ENCODE data around the gene NPNT.

The NPNT gene

GRCh38 chr4:105912633-105913032 is 17.4 kb downstream of the NPNT start:
- in situ Hi-C loops (cut with MboI; ENCODE audit: low sequenced_read_pairs): no loop called here

- in situ Hi-C loops (cut with MboI; ENCODE audit: low sequenced_read_pairs): no loop called here
These were observed 22.0 kb downstream of the NPNT start for GRCh38 chr4:105917171-105917685.

GRCh38 chr4:105921301-105921700 is 26.0 kb downstream of the NPNT start:
- in situ Hi-C loops (cut with MboI; ENCODE audit: low sequenced_read_pairs): no loop called here

DNA sequence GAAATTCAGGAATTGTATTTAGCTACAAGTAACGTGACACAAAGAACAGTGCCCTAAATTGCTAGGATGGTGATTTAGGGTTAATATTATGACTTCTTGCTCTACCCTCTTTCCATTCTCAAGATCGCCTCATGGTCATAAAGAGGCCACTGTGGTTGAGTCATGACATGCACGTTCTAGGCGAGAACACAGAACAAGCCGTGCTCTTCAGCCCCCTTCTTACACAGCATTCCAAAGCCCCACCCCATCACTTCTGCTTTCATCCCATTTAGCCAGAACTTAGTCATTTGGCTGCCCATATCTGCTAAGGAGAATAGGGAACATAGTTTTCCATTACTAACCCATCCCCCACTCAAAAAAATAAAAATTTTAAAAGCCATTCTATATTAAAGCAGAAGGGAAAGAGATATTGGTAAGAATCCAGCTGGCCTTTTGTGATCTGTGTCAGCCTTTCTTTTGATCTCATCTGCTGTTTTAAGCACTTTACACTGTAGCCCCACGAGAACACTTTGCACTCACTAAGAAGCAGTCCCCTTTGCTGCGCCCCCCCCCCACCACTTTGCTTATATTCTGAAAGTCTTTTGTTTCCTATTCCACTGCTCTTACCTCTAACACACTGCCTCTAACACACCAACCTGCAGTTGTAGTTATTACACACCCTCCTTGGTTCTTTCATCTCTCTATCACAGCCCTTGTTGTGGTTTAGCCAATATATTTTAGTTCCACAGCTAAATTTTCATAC is 28.4 kb downstream of the NPNT start:
- in situ Hi-C loops (cut with MboI; ENCODE audit: low sequenced_read_pairs): no loop called here

DNA sequence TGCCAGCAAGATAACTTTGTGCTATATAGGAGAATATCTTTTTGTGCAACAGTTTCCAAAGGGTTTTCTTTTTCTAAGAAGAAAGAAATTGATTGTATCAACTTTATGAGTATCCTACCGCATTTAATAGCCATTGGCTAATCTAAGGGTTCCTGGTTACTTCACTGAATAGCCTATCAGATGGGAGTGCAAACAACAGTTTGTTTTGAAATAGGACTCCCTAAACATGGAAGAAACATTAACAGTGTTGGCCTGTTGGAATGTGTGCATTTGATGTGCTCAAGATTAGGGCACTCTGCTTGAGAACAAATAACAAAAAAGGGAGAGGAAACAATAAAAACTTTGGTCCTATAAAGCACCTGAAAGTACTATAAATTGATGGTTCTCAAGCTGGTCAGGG is 29.1 kb downstream of the NPNT start:
- in situ Hi-C loops (cut with MboI; ENCODE audit: low sequenced_read_pairs): no loop called here

GRCh38 chr4:105930698-105931097 is 35.4 kb downstream of the NPNT start:
- in situ Hi-C loops (cut with MboI; ENCODE audit: low sequenced_read_pairs): no loop called here

DNA sequence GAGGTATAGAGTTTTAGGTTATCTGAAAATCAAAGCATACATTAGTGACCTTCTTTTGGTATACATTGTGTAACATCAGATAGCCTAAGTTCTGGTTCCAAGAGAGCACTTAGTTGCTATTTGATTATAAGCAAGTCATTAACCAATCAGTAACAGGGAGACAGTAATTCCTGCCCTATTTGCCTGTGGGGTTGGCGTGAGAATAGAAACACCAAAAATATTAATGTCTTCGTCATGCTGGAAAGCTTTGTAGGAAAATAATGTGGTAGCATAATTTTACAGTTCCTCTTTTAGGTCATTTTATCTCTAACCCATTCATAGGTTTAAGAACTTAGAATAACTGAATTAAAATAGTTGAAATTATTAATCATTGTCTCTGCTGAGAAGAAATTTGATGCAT is 37.8 kb downstream of the NPNT start:
- in situ Hi-C loops (cut with MboI; ENCODE audit: low sequenced_read_pairs): no loop called here

GRCh38 chr4:105934386-105934785 is 39.1 kb downstream of the NPNT start:
- in situ Hi-C loops (cut with MboI; ENCODE audit: low sequenced_read_pairs): no loop called here

GRCh38 chr4:105936901-105937300 is 41.6 kb downstream of the NPNT start:
- in situ Hi-C loops (cut with MboI; ENCODE audit: low sequenced_read_pairs): no loop called here

GRCh38 chr4:105937759-105938158 is 42.5 kb downstream of the NPNT start:
- in situ Hi-C loops (cut with MboI; ENCODE audit: low sequenced_read_pairs): no loop called here

DNA sequence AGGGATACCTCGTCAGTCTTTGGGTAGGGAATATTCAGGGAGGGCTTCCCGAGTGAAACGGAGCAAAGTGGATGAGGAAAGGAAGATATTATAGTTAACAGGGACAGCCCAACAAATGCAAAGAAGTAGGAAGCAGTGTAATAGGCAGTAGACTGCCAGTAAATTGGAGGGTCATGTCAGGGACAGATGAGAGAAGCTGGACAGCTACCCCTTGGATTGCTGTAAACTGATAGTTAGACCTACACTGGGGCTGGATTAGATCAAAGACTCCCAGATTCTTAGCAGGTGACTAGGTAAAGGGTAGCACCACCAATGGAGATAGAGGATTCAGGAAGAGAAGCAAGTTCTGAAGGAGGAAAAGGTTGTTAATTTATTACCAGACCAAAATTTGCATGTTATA is 48.0 kb downstream of the NPNT start:
- in situ Hi-C loops (cut with MboI; ENCODE audit: low sequenced_read_pairs): no loop called here

DNA sequence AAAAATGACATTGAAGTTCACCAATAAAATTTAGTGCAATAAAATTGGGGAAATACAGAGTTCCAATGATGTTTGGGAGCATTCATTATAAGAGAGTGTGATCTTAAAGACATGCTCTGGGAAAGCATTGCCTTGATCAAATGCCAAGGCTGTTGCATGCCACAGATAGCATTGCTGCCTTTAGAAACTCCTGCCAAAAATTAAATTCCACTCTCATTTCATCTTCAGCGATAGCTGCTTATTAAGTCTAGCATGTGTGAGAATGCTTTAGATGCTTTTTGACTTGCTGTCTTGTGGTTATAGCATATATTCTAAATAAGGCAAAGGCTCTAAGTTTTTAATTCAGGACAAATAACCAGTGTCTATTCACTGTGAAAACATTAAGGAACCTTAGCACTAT is 49.3 kb downstream of the NPNT start:
- in situ Hi-C loops (cut with MboI; ENCODE audit: low sequenced_read_pairs): no loop called here

DNA sequence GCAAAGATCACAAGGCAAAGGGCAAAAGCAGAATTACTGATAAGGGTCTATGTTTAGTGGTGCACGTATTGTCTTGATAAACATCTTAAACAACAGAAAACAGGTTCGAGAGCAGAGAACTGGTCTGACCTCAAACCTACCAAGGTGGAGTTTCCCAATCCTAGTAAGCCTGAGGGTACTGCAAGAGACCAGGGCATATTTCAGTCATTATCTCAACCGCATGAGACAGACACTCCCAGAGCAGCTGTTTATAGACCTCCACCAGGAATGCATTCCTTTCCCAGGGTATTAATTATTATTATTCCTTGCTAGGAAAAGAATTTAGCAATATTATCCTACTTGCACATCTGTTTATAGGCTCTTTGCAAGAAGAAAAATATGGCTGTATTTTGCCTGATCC is 51.5 kb downstream of the NPNT start:
- in situ Hi-C loops (cut with MboI; ENCODE audit: low sequenced_read_pairs): no loop called here

DNA sequence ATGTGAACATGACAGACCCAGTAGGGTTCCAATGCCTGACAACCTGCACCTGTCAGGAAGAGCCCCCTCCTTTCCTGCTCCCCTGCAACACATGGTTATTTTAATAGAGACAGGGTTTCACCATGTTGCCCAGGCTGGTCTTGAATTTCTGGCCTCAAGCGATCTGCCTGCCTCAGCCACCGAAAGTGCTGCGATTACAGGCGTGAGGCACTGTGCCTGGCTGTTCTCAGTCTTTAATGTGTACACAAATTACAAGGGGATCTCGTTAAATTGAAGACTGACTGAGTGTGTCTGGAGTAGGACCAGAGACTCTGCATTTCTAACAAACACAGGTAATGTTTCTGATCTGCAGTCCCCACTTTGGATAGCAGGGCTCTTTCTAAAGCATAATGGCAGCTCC is 55.4 kb downstream of the NPNT start:
- in situ Hi-C loops (cut with MboI; ENCODE audit: low sequenced_read_pairs): no loop called here

DNA sequence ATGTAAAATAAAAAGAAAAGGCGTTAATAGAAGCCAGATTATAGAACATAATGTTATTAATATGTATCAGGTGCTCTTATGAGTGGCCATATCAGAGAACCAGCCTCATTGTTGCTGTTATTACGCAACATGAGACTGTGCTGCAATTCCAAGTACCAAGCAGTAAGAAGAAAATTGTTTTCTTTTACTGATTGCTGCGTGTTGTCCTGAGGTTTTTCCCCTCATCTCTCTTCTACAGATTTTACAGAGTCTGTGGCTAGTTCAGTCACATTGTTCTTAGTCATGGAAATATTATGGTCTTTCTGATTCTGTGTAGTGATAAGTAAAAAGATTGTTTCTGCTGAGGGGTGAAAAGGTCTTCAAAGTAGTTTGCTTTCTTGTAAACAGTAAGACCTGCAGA is 55.9 kb downstream of the NPNT start:
- in situ Hi-C loops (cut with MboI; ENCODE audit: low sequenced_read_pairs): no loop called here

GRCh38 chr4:105952591-105952990 is 57.3 kb downstream of the NPNT start:
- in situ Hi-C loops (cut with MboI; ENCODE audit: low sequenced_read_pairs): no loop called here

- in situ Hi-C loops (cut with MboI; ENCODE audit: low sequenced_read_pairs): no loop called here
These were observed 61.3 kb downstream of the NPNT start for GRCh38 chr4:105956569-105956968.

DNA sequence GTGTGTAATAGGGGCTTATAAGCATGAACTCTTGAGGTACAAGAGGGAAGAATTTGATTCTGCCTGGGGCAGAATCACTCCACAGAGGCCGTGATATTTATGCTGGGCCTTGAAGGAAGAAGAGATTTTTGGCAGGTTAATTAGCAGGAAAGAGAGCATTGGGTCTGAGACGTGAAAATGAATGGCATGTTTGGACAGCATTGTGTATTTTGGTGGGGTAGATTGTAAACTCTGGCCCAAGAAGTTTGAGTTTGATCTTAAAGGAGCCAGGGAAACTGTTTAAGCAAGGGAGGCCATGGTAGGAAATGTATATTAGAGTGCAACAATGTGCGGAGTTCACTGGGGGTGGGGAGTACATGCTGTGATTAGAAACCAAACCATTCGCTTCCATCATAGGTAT is 62.4 kb downstream of the NPNT start:
- in situ Hi-C loops (cut with MboI; ENCODE audit: low sequenced_read_pairs): no loop called here

GRCh38 chr4:105963461-105964400 is 68.5 kb downstream of the NPNT start:
- in situ Hi-C loops (cut with MboI; ENCODE audit: low sequenced_read_pairs): no loop called here

DNA sequence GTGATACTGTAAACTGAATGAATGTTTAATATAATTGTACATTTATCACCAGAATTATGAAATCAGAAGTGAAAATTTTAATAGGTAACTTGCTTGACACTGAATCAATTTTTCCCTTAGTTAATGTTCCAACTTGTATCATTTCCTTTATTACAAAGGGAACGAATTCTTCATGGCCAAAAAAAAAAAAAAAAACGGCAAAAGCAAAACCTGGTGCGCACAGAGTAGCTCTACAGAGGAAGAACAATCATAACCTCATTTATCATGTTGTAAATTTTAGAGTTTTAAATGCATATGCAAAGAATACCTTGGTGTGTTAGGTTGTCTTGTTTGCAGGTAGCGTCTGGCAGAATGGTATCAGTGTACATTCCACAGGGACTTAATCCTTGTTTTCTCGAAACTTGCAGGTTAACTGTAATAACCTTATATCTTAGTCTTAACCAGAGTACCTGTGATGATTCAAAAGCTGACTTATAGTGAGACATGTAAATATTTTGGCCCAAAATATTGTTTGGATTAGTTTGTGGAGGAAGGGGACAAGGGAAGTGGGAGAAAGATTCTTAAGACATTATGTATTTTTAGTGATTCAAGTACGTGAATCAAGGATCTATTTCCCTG is 70.0 kb downstream of the NPNT start:
- in situ Hi-C loops (cut with MboI; ENCODE audit: low sequenced_read_pairs): no loop called here

GRCh38 chr4:105966051-105966450 is 70.8 kb downstream of the NPNT start:
- in situ Hi-C loops (cut with MboI; ENCODE audit: low sequenced_read_pairs): no loop called here

Data from hTERT RPE-1 (cell line).